ENCODE results near the gene RNF227. TPM values are rescaled to one million over a fixed set of nuclear protein-coding genes. Genes with fewer than 3 reads are reported as not detected.

The RNF227 gene
- total and polyA plus RNA-seq, 10 of the 15 experiments (the other 5 are each of a cell fraction or from before 2014, with no cell fraction given), result 0.49 to 5.0 (median 1.3) TPM

DNA sequence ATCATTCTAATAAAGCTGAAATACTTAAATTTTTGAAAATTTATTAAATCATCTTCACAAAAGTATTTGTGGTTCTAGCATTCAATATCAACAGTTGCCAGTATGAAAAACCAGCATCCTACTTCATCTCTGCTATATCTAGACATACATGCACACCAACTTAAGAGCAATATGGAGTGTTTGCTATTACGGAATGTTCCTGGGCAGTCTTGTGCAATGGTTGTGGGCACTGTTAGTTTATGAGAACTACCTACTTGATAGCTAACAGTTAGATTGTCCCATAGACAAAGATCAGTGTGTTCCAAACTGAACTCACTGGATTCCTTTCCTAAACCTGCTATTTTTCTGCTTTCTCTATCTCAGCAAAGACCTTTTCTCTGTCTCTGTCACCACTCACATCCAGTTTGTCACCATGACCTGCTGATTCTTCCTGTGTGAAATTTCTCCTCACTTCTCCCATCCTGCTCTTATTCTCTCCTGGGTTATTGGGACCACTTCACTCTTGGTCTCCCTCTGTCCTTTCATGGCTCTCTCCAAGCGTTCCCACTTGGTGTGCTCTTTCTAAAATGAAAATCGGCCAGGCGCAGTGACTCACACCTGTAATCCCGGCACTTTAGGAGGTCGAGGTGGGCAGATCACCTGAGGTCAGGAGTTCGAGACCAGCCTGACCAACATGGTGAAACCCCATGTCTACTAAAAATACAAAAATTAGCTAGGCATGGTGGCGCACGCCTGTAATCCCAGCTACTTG, 43.6 kb upstream of the RNF227 start:
- WGBS (ENCODE audit: insufficient coverage, insufficient replicate concordance, low lambda C conversion rate, missing lambda C conversion rate), result 52% methylated on average over 9 of the region's 9 CpGs
- FAIRE-seq, result no peak
- ChIA-PET SMC1A (ENCODE audit: uncharacterized antibody, unreplicated experiment) (no interaction called here), CTCF (no interaction called here), POLR2A (no interaction called here), RAD21 (ENCODE audit: unreplicated experiment) (interaction anchor here (0.6 kb wide), 1 partner anchor 75 kb away, joined by 3 read pairs; no protein-coding TSS in a partner anchor)
- H3K4me1 ChIP-seq (ENCODE audit: control insufficient read depth, insufficient read depth, low read length), result no peaks in the 10 kb centered on the region
- no peak for ATAC-seq
- H3K79me2 ChIP-seq (ENCODE audit: control insufficient read depth, insufficient read depth, low read length), result no peaks in the 10 kb centered on the region
- no peak overlapping the region for H3K4me2 ChIP-seq (ENCODE audit: control insufficient read depth, insufficient read depth)
- no peak overlapping the region for H2AFZ ChIP-seq (ENCODE audit: control insufficient read depth, low read depth, low read length)
- H3K4me3 ChIP-seq, result no peak overlapping the region
- no peak for DNase-seq (ENCODE audit: low read depth, low spot score)
- intact Hi-C loops (cut with micrococcal nuclease; ENCODE audit: unreplicated experiment), result no loop called here
- no peaks in the 10 kb centered on the region for H3K36me3 ChIP-seq (ENCODE audit: control insufficient read depth in 2 of 2, insufficient read depth in 2 of 2, low read length in 1 of 2)
- H3K9me3 ChIP-seq (replicated peaks; ENCODE audit: control insufficient read depth, insufficient read depth, low read length), result no peaks in the 10 kb centered on the region
- BruUV-seq (replicated peaks), result no TSS peak
- no peak for TF ChIP-seq PML (IDR thresholded peaks at IDR 0.05; ENCODE audit: low read length)
- TF ChIP-seq RAD21 (IDR thresholded peaks at IDR 0.05; ENCODE audit: insufficient read depth, low read depth, low read length), result no peak
- TF ChIP-seq DPF2 (IDR thresholded peaks at IDR 0.05), result no peak
- TF ChIP-seq RCOR1 (conservative IDR thresholded peaks at IDR 0.05; ENCODE audit: low read depth, low read length), result no peak
- H3K27me3 ChIP-seq (replicated peaks in 1 of 2; ENCODE audit: control insufficient read depth in 2 of 2, insufficient read depth in 2 of 2, low read length in 1 of 2), result no peaks in the 10 kb centered on the region
- H3K9ac ChIP-seq (ENCODE audit: control insufficient read depth, insufficient read depth, low read length), result no peak overlapping the region
- H4K20me1 ChIP-seq (ENCODE audit: control insufficient read depth, insufficient read depth), result no peaks in the 10 kb centered on the region
- in situ Hi-C loops (cut with MboI), result no loop called here
- H3K27ac ChIP-seq (ENCODE audit: control insufficient read depth, insufficient read depth), result no peak overlapping the region

DNA sequence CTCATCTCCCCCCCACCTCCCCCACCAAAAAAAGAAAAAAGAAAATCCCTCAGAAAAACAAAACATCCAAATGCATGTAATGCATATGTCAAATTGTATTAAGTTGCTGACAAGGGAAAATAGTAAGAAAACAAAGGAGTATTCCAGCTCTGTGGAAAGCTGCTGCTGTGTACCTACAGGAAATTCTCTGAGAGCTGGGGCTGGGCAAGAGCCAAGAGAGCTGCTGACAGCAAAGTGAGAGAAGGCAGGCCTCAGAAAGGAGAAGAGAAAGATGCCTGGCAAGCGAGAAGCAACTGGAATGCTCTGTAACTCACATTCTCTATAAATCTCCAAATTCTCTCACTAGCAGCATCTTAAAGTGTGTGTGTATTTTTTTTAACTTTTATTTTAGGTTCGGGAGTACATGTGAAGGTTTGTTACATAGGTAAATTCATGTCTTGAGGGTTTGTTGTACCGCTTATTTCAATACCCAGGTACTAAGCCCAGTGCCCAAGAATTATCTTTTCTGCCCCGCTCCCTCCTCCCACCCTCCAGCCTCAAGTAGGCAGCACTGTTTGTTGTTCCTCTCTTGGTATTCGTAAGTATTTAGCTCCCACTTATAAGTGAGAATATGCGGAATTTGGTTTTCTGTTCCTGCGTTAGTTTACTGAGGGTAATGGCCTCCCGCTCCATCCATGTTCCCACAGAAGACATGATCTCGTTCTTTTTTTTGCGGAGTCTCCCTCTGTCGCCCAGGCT, 40.3 kb upstream of the RNF227 start:
- no peaks in the 10 kb centered on the region for H3K79me2 ChIP-seq (ENCODE audit: control insufficient read depth, insufficient read depth, low read length)
- no peak overlapping the region for H3K9ac ChIP-seq (ENCODE audit: control insufficient read depth, insufficient read depth, low read length)
- no peak overlapping the region for H3K4me3 ChIP-seq
- ChIA-PET RAD21 (ENCODE audit: unreplicated experiment) (no interaction called here), POLR2A (no interaction called here), SMC1A (ENCODE audit: uncharacterized antibody, unreplicated experiment) (no interaction called here), CTCF (interaction anchor here (0.6 to 1.1 kb wide), 3 partner anchors 24 to 48 kb away, joined by 3 to 4 read pairs (median 3); partner anchors contain the start of gene CNTROB)
- whole genome bisulfite sequencing (ENCODE audit: insufficient coverage, insufficient replicate concordance, low lambda C conversion rate, missing lambda C conversion rate), result 75% methylated on average over 11 of the region's 11 CpGs
- peaks cover 6% of the 10 kb centered on the region for H3K4me1 ChIP-seq (ENCODE audit: control insufficient read depth, insufficient read depth, low read length)
- no peaks in the 10 kb centered on the region for H4K20me1 ChIP-seq (ENCODE audit: control insufficient read depth, insufficient read depth)
- in situ Hi-C loops (cut with MboI) (no loop called here), intact Hi-C loops (cut with micrococcal nuclease; ENCODE audit: unreplicated experiment) (no loop called here)
- no peaks in the 10 kb centered on the region for H3K27me3 ChIP-seq (replicated peaks in 1 of 2; ENCODE audit: control insufficient read depth in 2 of 2, insufficient read depth in 2 of 2, low read length in 1 of 2)
- H3K36me3 ChIP-seq (ENCODE audit: control insufficient read depth in 2 of 2, insufficient read depth in 2 of 2, low read length in 1 of 2), result no peaks in the 10 kb centered on the region
- no peaks in the 10 kb centered on the region for H3K9me3 ChIP-seq (replicated peaks; ENCODE audit: control insufficient read depth, insufficient read depth, low read length)
- no TSS peak for BruUV-seq (replicated peaks)
- no peak overlapping the region for H3K27ac ChIP-seq (ENCODE audit: control insufficient read depth, insufficient read depth)
- no peak overlapping the region for H3K4me2 ChIP-seq (ENCODE audit: control insufficient read depth, insufficient read depth)
- ATAC-seq (no peak), FAIRE-seq (no peak), DNase-seq (ENCODE audit: low read depth, low spot score) (no peak)
- no peak overlapping the region for H2AFZ ChIP-seq (ENCODE audit: control insufficient read depth, low read depth, low read length)
- no peak for TF ChIP-seq BHLHE40 (IDR thresholded peaks at IDR 0.05; ENCODE audit: borderline replicate concordance in 1 of 2, low read depth in 2 of 2, low read length in 1 of 2)
- TF ChIP-seq FOXM1 (IDR thresholded peaks at IDR 0.05; ENCODE audit: low read depth, low read length), result no peak
- no peak for TF ChIP-seq TARDBP (IDR thresholded peaks at IDR 0.05; ENCODE audit: borderline replicate concordance)
- no peak for TF ChIP-seq TBL1XR1 (IDR thresholded peaks at IDR 0.05; ENCODE audit: low read depth, low read length)
- TF ChIP-seq, protein P1, sequence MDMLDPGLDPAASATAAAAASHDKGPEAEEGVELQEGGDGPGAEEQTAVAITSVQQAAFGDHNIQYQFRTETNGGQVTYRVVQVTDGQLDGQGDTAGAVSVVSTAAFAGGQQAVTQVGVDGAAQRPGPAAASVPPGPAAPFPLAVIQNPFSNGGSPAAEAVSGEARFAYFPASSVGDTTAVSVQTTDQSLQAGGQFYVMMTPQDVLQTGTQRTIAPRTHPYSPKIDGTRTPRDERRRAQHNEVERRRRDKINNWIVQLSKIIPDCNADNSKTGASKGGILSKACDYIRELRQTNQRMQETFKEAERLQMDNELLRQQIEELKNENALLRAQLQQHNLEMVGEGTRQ (IDR thresholded peaks at IDR 0.05; ENCODE audit: borderline replicate concordance, low read depth, low read length), result no peak
- TF ChIP-seq SIN3A (IDR thresholded peaks at IDR 0.05; ENCODE audit: low read depth, low read length), result no peak
- TF ChIP-seq ZBED1 (IDR thresholded peaks at IDR 0.05; ENCODE audit: borderline replicate concordance), result no peak
- no peak for TF ChIP-seq RFX5 (IDR thresholded peaks at IDR 0.05; ENCODE audit: low read depth, low read length)
- TF ChIP-seq, protein P2, sequence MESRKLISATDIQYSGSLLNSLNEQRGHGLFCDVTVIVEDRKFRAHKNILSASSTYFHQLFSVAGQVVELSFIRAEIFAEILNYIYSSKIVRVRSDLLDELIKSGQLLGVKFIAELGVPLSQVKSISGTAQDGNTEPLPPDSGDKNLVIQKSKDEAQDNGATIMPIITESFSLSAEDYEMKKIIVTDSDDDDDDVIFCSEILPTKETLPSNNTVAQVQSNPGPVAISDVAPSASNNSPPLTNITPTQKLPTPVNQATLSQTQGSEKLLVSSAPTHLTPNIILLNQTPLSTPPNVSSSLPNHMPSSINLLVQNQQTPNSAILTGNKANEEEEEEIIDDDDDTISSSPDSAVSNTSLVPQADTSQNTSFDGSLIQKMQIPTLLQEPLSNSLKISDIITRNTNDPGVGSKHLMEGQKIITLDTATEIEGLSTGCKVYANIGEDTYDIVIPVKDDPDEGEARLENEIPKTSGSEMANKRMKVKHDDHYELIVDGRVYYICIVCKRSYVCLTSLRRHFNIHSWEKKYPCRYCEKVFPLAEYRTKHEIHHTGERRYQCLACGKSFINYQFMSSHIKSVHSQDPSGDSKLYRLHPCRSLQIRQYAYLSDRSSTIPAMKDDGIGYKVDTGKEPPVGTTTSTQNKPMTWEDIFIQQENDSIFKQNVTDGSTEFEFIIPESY (IDR thresholded peaks at IDR 0.05), result no peak
- TF ChIP-seq MEF2B (IDR thresholded peaks at IDR 0.05; ENCODE audit: partially characterized antibody, poor library complexity, severe bottlenecking), result no peak
- TF ChIP-seq JUND (IDR thresholded peaks at IDR 0.05; ENCODE audit: low read depth, low read length), result no peak

Data from GM12878 (cell line).